BE2C (cell line): Measurements from ENCODE around the gene EBF3.

Source experiments
- DNase-seq: peaks from one replicate; pipeline ENCODE4 v3.0.0-alpha.2; 2020
- H3K27me3 ChIP-seq: fragments of 250-450 bp; sonication (Bioruptor Pico); 2 replicates; pipeline ENCODE4 v1.5.1; 2020; ENCODE audit warnings: mild to moderate bottlenecking
- H3K36me3 ChIP-seq: fragments of 250-450 bp; sonication (Bioruptor Pico); 2 replicates; pipeline ENCODE4 v1.5.1; 2020; ENCODE audit warnings: mild to moderate bottlenecking
- H3K4me1 ChIP-seq: fragments of 250-450 bp; sonication (Bioruptor Pico); 2 replicates; pipeline ENCODE4 v1.5.1; 2020
- H3K4me3 ChIP-seq: 2 replicates; pipeline ENCODE4 v1.5.1; 2011; ENCODE audit warnings: low read depth, low read length
- H3K9me3 ChIP-seq: fragments of 250-450 bp; sonication (Bioruptor Pico); 2 replicates; pipeline ENCODE4 v1.5.1; 2020
- CTCF ChIP-seq: IDR thresholded peaks from 2 replicates; pipeline ENCODE4 v1.5.1; 2012; ENCODE audit warnings: mild to moderate bottlenecking, low read depth, low read length

Gene EBF3

GRCh38 chr10:129992356-129992755 lies 28.3 kb upstream of the EBF3 start:
- peaks cover 6% of the 10 kb centered on the region for H3K27me3 ChIP-seq
- no peak overlapping the region for H3K4me3 ChIP-seq
- DNase-seq = no peak
- no peaks in the 10 kb centered on the region for H3K9me3 ChIP-seq
- no peak for TF ChIP-seq CTCF
- no peaks in the 10 kb centered on the region for H3K36me3 ChIP-seq
- H3K4me1 ChIP-seq = no peaks in the 10 kb centered on the region

GRCh38 chr10:129982825-129983224 lies 18.8 kb upstream of the EBF3 start:
- H3K4me3 ChIP-seq = no peak overlapping the region
- no peak for TF ChIP-seq CTCF

GRCh38 chr10:129978980-129979379 lies 14.9 kb upstream of the EBF3 start:
- Histone ChIP-seq H3K4me3 (no peak overlapping the region), H3K9me3 (no peaks in the 10 kb centered on the region), H3K27me3 (no peaks in the 10 kb centered on the region; the same call in 1 of the 2 replicates), H3K36me3 (no peaks in the 10 kb centered on the region), H3K4me1 (no peaks in the 10 kb centered on the region)
- TF ChIP-seq CTCF = no peak
- DNase-seq = no peak

More at GRCh38 chr10:129982825-129983224, 18.8 kb upstream of the EBF3 start:
- Histone ChIP-seq H3K36me3 (no peaks in the 10 kb centered on the region), H3K9me3 (no peaks in the 10 kb centered on the region), H3K27me3 (no peaks in the 10 kb centered on the region), H3K4me1 (no peaks in the 10 kb centered on the region)
- DNase-seq = no peak

GRCh38 chr10:129978322-129978721 lies 14.2 kb upstream of the EBF3 start:
- Histone ChIP-seq H3K4me3 (no peak overlapping the region), H3K4me1 (no peaks in the 10 kb centered on the region), H3K9me3 (no peaks in the 10 kb centered on the region), H3K36me3 (no peaks in the 10 kb centered on the region), H3K27me3 (peaks cover 1% of the 10 kb centered on the region)
- no peak for DNase-seq
- no peak for TF ChIP-seq CTCF

GRCh38 chr10:129977794-129978193 lies 13.7 kb upstream of the EBF3 start:
- Histone ChIP-seq H3K4me3 (no peak overlapping the region), H3K9me3 (no peaks in the 10 kb centered on the region), H3K27me3 (peaks cover 6% of the 10 kb centered on the region), H3K36me3 (no peaks in the 10 kb centered on the region), H3K4me1 (no peaks in the 10 kb centered on the region)
- no peak for TF ChIP-seq CTCF
- DNase-seq = no peak

- Histone ChIP-seq H3K36me3 (no peaks in the 10 kb centered on the region), H3K27me3 (peaks cover 47% of the 10 kb centered on the region)
- no peak for DNase-seq
These were observed 9.6 kb upstream of the EBF3 start for GRCh38 chr10:129973674-129974059.

More at GRCh38 chr10:129973674-129974059, 9.6 kb upstream of the EBF3 start:
- no peak for TF ChIP-seq CTCF
- H3K4me3 ChIP-seq = no peak overlapping the region
- H3K9me3 ChIP-seq = no peaks in the 10 kb centered on the region
- H3K4me1 ChIP-seq = no peaks in the 10 kb centered on the region; the same call in 1 of the 2 replicates
